NCI-H345 treated with DMSO at 0.1 percent for 48 hours (cell line): ENCODE measurements around the gene GRPEL1.
"Not testable (repeated sequence)": the region's sequence is repeated elsewhere in the genome, so short reads cannot be mapped to it uniquely, and the experiment has no call there.

Source experiments
- DNase-seq: peaks from one replicate; lab custom pipeline; 2025; ENCODE audit not compliant: unreplicated experiment; lab: John Stamatoyannopoulos, UW

Gene GRPEL1

GRCh38 chr4:7092026-7092425 lies 24.2 kb upstream of the GRPEL1 start:
- no peak for DNase-seq

GRCh38 chr4:7089213-7089986 lies 21.5 kb upstream of the GRPEL1 start:
- DNase-seq, result no peak

GRCh38 chr4:7087036-7087435 lies 19.2 kb upstream of the GRPEL1 start:
- no peak for DNase-seq

- no peak for DNase-seq
These were observed 18.5 kb upstream of the GRPEL1 start for GRCh38 chr4:7086384-7086783.

- DNase-seq, result not testable (repeated sequence)
These were observed 16.7 kb upstream of the GRPEL1 start for GRCh38 chr4:7084564-7084961.

- DNase-seq, result no peak
These were observed 16.0 kb upstream of the GRPEL1 start for GRCh38 chr4:7083597-7084563.

GRCh38 chr4:7079909-7080308 lies 12.0 kb upstream of the GRPEL1 start:
- not testable (repeated sequence) for DNase-seq

- not testable (repeated sequence) for DNase-seq
These were observed 11.6 kb upstream of the GRPEL1 start for GRCh38 chr4:7079483-7079882.

- DNase-seq, result no peak
These were observed 10.2 kb upstream of the GRPEL1 start for GRCh38 chr4:7078025-7078424.

GRCh38 chr4:7077371-7077770 lies 9.5 kb upstream of the GRPEL1 start:
- DNase-seq, result no peak

GRCh38 chr4:7076696-7077082 lies 8.8 kb upstream of the GRPEL1 start:
- DNase-seq, result no peak

- DNase-seq, result no peak
These were observed 8.3 kb upstream of the GRPEL1 start for GRCh38 chr4:7075962-7076695.

- DNase-seq, result no peak
These were observed 6.6 kb upstream of the GRPEL1 start for GRCh38 chr4:7074426-7074825.

- peak; percentile 12 for DNase-seq
These were observed 5.9 kb upstream of the GRPEL1 start for GRCh38 chr4:7073526-7074390.

GRCh38 chr4:7073059-7073458 lies 5.2 kb upstream of the GRPEL1 start:
- DNase-seq, result no peak

- peak; percentile 35 for DNase-seq
These were observed 3.1 kb upstream of the GRPEL1 start for GRCh38 chr4:7070729-7071511.

- no peak for DNase-seq
These were observed 1.0 kb upstream of the GRPEL1 start for GRCh38 chr4:7068883-7069282.

- DNase-seq, result no peak
These were observed 497 bp upstream of the GRPEL1 start for GRCh38 chr4:7068279-7068842.

GRCh38 chr4:7067126-7067451 lies 775 bp downstream of the GRPEL1 start:
- no peak for DNase-seq
